Hepatic stellate cell (primary cell): Measurements from ENCODE around the gene HTR1D.

Experiments
- DNase-seq: peaks from one replicate; pipeline ENCODE4 v3.0.0; 2011; ENCODE audit warnings: low spot score

HTR1D gene

DNA sequence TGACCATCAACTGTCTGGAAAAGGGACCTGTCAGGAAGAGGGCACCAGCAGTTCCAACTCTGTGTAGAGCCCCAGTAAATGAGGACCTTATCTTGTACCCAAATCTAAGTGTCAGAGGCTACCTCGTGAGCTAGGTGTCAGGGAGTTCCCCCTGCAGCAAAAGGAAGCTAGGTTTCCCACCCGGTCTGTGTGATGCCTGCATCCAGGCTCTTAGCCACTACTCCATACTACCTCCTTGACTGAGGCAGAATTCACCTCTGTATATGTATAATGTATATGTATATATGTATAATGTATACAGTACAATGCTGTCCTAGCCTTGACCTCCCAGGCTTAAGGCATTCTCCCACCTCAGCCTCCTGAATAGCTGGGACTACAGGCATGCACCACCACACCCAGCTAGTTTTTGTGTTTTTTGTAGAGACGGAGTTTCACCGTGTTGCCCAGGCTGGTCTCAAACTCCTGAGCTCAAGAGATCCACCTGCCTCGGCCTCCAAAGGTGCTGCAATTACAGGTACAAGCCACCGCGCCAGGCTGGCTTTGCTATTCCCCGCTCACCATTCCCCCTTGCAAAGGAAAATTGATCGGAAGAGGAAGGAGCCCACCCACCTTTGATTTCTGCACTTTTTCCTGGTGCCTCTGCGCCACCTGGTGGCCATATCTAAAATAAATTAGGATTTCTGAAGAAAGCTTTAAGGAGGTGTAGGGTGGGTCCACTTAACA lies 32.9 kb downstream of the HTR1D start:
- peak; percentile 29 for DNase-seq

DNA sequence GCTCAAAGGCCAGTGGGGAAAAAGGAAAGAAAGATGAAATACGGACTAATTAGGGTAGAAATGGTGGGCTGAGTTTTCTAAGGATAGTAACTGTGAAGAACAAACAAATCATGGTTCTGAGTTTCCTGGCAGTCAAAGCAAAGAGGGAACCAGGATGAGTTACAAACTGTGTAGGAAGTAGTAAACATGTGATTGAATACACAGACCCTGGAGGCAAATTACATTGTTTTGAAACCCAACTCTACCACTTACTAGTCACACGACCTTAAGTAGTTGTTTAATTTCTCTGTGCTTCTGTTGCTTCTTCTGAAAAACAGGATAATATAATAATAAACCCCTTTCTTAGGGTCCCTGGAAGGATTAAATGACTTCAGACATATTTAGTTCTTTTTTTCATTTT lies 37.4 kb downstream of the HTR1D start:
- DNase-seq: no peak

DNA sequence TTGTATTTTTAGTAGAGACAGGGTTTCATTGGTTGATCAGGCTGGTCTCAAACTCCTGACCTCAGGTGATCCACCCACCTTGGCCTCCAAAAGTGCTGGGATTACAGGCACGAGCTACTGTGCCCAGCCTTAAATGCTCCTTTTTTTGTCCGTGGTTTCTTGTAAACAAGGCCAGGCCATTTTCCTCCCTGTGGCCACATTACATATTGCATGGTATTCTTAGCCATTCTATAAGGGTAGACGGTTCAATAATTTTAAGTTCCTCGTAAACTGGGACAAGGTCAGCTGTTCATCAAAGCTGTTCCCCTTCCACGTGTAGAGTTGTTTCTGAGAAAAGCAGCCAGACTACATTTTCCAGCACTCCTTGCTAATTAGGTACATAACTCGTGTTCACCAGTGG lies 38.4 kb downstream of the HTR1D start:
- no peak for DNase-seq

GRCh38 chr1:23178414-23178813 lies 38.9 kb downstream of the HTR1D start:
- no peak for DNase-seq

DNA sequence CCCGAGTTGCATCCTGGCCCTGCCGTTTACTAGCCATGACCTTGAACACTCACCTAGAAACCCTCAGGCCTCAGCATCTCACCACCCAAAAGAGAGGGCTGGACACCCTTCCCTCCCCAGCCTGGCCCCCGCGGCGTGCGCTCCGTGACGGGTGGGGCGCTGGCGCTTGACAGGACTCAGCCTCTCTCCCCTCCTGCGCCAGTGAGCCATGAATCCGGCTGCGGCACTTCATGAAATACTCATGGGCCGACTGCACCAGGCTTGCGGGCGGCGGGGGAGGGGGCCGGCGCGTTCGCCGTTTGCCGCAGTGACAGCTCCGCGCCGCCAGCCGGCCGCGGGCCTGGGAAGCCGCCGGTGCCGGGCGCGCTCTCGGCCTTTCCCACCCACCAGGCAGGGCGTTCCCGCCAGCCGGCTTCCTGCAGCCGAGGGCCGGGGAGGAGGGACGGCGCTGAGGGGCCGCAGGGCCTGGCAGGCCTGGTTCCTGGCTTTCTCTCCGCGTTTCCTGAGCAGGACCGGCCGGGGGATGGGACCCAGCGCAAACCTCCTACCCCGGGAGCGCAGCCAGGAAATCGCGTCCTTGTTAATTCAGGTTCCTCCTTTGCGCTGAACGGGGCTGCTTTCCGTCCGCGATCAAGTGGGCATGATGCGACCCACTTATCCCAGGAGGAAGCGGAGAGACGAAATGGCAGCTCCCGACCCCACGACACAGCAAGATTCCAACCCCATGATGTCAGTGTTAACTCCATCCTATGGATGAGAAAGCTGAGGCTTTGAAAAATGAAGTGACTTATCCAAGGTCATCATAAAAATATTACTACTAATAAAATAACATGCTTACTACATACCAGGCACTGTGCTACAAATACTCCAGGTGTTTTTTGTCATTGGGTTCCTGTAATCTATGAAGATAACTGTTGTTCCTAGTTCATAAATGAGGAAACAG lies 39.6 kb downstream of the HTR1D start:
- DNase-seq: peak; percentile 88

- DNase-seq: no peak
Measured at GRCh38 chr1:23177031-23177430, 40.3 kb downstream of the HTR1D start.

DNA sequence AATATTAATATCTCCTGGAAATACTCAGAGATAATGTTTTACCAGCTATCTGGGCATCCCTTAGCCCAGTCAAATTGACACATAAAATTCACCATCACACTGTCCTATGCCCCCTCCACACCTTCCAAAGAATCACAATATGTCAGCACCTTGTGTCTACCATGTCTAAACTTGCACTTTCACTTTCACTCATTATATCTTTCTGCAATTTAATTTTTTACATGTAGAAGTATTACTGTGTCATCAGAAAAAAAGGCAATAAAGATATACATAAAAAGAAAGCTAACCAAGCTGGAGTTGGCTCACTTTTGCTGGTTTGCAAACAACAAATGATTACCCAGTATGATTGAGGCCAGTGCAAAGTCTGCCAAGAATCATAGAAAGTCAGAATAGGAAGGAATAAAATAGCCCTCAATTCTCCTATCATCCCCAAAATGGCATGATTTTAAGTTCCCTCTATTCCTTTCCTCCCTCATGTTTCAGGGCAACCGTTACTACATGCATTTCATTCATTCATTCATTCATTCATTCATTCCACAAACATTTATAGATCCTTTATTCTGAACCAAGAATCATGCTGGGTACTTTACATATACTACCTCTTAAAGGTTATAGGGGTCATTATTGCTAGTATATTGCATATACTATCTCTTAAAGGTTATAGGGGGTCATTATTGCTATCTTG lies 42.7 kb downstream of the HTR1D start:
- no peak for DNase-seq

DNA sequence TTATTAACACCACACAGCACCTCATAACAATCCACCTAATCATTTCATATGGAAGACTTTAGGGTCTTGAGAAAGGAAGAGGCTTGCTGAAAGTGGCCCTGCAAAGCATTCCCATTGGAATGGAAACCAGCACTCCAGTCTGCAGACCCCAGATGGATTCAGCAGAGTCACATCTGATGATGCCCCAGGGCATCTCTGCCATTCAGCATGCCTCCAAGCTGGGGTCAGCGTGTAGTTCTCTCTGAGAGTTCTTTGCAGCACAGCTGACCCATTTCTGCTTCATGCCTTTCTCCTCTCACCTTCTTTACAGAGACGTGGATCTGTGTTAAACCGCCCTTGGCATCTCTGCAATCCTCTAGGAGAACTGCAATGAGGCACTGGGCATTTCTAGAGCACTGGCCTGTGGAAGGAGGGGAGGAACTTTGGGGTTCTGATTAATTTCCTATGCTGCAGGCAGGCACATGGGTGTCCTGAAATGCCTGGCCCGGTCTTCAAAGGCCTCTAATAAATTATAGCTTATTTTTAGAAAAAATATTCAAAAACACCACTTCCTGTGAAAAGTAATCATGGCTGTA lies 46.0 kb downstream of the HTR1D start:
- DNase-seq: no peak

DNA sequence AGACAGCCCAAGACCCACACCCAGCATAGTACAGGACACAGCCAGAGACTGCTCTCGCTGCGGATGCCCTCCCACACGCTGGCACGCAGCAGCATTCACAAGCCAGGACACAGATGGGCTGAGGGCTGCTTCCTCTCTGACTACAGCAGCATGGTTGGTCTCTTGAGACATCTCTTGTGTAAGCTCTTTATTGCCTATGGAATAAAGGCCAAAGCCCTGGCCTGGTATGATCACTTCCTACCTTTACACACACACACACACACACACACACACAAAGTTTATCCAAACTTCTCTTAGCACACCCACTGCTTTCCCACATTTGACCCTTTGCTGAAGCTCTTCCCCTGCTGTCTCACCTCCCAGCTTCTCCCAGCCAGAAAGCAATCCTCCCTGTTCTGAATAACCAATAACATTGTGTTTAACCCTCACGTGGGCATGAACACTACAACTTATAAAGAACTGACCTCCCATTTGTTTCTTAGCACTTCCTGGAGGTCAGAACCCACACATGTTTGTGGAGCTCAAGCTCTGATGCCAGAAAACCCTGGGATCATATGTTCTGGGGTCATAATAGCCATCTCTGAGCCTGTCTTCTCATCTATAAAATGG lies 47.5 kb downstream of the HTR1D start:
- peak; percentile 70 for DNase-seq

GRCh38 chr1:23169195-23169575 lies 48.1 kb downstream of the HTR1D start:
- DNase-seq: no peak

- DNase-seq: peak; percentile 75
Measured at GRCh38 chr1:23168445-23169194, 48.7 kb downstream of the HTR1D start, which contains the start of gene LUZP1. Gene LUZP1, minus strand, starts transcription at chr1:23168856.

DNA sequence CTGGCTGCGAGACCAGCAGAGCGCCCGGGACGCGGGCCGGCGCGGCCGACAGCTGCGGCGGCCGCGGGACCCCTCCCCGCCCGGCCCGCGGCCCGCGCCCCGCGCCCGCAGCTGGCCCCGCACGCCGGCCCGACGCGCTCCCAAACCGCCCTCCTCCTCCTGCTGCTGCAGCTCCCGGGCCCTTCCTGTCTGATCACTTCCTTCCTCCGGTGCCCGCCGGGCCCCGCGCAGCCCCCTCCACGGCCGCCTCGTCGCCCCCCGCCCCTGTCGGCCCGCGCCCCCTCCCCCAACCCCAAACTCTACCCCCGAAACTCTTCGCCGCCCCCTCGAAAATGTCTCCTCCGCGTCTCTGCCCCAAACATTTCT lies 49.2 kb downstream of the HTR1D start:
- no peak for DNase-seq

DNA sequence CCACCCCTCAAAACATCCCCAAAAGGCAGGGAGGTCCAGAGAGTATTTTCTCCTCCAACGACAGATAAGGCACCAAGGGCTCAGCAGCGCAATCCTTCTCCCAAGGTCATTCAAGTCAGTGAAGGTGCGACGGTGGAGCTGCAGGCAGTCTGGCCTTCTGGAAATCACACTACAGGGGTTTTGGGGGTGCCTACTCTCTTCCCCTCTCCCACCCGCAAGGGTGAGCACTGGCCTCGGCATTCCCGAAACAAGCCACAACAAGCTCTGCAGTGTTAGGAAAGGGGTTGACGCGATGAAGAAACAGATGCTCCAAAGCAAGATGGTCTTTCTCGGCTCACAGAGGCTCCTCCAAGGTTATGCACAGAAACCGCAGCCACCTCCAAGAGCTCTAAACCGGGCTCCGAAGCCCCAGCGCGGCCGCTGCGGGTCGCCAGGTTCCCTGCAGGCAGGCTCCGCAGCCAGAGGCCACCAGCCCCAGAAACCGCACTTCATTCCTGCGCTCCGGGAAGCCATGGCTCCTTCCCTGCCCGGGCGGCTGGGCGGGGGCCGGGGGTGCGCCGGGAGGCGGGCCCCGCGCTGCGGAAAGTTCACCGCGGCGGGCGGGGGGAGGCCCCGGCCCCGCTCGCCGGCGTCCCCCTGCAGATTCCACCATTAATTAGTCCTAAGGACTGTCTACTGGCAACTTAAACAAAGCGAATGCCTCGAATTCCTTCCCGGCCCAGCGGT lies 49.8 kb downstream of the HTR1D start:
- DNase-seq: peak; percentile 77

- no peak for DNase-seq
Measured at GRCh38 chr1:23166854-23167253, 50.4 kb downstream of the HTR1D start.

GRCh38 chr1:23163395-23163794 lies 53.9 kb downstream of the HTR1D start:
- no peak for DNase-seq

GRCh38 chr1:23159963-23160877 lies 57.1 kb downstream of the HTR1D start:
- DNase-seq: no peak

DNA sequence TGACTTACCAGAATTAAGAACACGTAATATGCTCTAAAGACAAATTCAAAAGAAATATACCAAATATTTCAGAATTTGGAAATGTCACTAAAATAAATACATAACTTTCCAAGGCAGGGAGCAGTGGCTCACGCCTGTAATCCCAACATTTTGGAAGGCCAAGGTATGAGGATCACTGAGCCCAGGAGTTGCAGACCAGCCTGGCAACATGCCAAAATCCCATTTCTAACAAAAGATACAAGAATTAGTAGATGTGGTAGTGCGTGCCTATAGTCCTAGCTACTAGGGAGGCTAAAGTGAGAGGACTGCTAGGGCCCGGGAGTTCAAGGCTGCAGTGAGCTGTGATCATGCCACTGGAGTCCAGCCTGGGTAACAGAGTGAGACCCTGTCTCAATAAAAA lies 60.4 kb downstream of the HTR1D start:
- no peak for DNase-seq

- DNase-seq: no peak
Measured at GRCh38 chr1:23152966-23153684, 64.2 kb downstream of the HTR1D start.

DNA sequence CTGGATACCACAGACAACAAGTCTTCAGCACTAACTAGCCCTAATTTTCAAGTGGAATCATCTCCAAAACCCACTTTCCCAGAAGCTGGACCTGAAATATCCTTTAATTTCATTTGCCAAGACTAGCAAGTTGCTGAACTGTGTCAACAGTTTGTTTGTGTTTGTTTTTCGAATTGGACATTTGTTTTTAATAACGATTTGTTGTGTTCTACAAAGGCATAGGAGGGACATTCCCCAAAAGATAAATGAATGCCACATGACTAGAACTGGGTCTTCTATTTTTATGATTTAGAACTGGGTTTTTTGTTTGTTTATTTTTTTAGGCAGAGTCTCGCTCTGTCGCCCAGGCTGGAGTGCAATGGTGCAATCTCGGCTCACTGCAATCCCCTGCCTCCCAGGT lies 66.6 kb downstream of the HTR1D start:
- DNase-seq: no peak
